GM18508 (cell line): Measurements from ENCODE around the gene PDGFRB.

Experiments
- ATAC-seq: cut with Tn5 transposase; IDR thresholded peaks from one replicate; pipeline ENCODE4 v1.9.1; 2021; ENCODE audit warnings: moderate number of reproducible peaks; ENCODE audit not compliant: insufficient read depth, unreplicated experiment

Gene PDGFRB

DNA sequence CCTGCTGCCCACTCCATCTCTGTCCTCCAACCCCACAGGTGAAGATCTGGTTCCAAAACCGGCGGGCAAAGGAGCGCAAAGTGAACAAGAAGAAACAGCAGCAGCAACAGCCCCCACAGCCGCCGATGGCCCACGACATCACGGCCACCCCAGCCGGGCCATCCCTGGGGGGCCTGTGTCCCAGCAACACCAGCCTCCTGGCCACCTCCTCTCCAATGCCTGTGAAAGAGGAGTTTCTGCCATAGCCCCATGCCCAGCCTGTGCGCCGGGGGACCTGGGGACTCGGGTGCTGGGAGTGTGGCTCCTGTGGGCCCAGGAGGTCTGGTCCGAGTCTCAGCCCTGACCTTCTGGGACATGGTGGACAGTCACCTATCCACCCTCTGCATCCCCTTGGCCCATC lies 27.8 kb upstream of the PDGFRB start:
- ATAC-seq, result no peak

- ATAC-seq, result no peak
Measured at GRCh38 chr5:150182774-150183173, 27.1 kb upstream of the PDGFRB start.

DNA sequence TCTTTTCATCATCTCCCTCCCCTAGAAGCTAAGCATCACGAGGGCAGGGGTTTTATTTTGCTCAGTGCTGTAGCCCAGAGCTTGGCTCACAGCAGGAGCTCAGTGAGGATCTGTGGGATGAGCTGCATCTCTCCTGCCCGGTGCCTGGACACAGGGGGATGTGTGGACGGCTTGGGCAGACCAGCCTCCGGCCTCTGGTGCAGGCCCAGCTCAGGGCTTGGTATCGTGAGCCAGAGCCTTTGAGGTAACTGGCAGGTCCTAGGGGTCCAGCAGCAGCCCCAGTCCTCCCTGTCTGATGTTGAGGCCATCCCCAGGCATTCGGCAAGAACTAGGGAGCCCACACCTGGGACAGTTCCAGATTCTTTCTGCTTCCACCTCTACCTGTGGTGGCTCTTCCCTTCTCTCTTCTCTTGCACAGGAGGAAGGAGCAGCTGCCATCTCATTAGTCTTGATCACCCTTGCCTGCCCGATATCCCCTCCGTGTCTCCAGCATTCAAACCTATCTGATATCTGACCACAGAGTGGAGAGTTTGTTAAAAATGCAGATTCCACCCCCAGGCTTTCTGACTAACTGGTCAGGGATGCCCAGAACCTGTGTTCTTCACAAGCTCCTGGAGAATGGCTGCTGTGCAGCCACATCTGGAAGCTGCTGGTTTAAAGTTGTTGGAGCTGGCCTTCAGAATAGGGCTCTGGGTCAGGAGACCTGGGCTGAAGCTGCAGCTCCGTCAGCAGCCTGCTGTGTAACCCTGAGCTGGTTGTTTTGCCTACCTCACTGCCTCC lies 26.3 kb upstream of the PDGFRB start:
- no peak for ATAC-seq

- ATAC-seq, result no peak
Measured at GRCh38 chr5:150181027-150181426, 25.4 kb upstream of the PDGFRB start.

- ATAC-seq, result no peak
Measured at GRCh38 chr5:150180241-150181026, 24.8 kb upstream of the PDGFRB start.

GRCh38 chr5:150179019-150179620 lies 23.5 kb upstream of the PDGFRB start:
- ATAC-seq, result no peak

DNA sequence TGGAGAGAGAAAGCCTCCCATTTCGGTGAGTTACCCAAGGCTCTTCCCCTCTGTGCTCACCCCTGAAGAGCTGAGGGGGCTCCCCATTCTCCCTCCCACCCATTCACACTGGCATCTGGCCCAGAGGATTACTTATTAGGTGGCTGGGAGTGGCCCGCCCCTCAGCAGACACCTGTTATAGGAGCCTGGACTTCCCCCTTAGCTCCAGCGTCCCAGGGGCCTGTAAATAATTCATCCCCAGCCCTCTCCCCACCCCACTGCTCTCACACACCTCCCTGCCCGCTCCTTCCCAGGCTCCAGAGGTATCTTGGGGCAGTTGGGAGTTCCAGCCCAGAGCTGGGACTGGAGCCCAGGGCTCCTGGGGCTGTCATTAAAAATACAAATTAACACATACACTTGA lies 22.6 kb upstream of the PDGFRB start:
- ATAC-seq, result no peak

DNA sequence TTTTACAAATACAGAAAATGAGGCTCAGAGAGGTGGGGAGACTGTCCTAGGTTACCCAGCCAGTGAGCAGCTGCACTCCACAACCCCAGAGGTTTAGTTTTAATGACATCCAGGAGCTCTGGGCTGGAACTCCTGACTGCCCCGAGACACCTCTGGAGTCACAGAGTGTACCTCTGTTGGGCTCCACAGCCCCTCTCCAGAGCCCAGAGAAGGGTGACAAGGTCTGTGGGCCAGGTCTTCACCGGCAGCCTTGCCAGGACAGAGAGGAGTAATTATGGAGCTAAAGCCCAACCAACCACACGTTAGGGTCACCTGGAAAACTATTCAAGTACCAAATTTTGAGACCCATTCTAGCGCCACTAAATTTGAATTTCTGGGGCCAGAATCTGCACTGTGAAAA lies 22.1 kb upstream of the PDGFRB start:
- no peak for ATAC-seq

DNA sequence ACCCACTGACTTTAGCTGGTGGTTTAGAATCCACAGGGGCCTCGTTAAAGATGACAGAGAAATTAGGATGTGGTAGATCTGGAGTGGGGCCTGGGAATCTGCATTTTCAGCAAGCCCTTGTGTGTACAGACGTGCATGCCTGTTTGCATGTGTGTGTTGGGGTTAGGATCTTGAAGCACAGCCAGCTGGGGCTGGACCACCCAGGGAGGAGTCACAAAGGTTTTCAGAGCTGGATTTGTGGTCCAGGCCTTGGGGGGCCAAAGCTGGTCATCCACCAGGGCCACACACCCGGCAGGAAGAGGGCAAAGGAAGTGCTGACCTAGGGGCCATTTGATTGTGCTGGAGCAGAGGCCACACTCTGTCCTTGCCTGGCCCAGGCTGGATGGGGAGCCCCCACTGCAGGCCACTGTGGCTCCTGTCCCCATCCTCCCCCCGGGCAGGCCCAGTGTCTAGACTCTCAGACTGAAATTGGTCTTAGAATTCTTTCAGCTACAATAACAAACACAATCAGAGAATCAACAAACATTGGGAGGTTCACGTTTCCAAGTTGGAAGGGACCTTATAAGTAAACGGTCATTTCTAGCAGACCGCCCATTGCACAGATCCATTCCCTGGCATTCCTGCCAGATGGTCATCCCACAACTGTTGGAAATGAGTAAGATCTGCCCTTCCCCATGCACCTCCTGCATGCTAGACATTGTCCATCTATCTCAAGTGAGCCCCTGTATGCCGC lies 21.3 kb upstream of the PDGFRB start:
- ATAC-seq, result no peak

DNA sequence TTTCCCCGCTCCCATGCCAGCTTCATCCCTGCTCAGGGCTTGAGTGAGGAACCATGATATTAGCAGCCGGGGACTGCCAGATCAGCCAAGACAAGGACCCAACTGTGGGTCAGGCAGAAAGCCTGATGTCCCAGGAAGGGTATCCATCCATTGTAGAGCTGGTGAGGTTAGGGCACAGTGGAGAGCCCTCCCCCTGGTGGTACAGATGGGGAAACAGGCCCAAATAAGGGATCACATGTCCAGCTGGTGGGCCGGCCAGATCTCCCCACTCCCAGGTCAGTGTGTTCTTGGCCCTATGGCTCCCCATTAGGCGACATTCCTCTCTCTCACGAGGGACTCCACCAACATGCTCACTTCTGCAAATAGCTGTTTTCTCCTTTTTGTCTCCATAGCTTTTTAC lies 19.9 kb upstream of the PDGFRB start:
- no peak for ATAC-seq

- no peak for ATAC-seq
Measured at GRCh38 chr5:150175076-150175475, 19.4 kb upstream of the PDGFRB start.

- no peak for ATAC-seq
Measured at GRCh38 chr5:150174285-150174684, 18.6 kb upstream of the PDGFRB start.

- ATAC-seq, result no peak
Measured at GRCh38 chr5:150173161-150173560, 17.5 kb upstream of the PDGFRB start.

GRCh38 chr5:150172556-150172955 lies 16.9 kb upstream of the PDGFRB start:
- no peak for ATAC-seq

DNA sequence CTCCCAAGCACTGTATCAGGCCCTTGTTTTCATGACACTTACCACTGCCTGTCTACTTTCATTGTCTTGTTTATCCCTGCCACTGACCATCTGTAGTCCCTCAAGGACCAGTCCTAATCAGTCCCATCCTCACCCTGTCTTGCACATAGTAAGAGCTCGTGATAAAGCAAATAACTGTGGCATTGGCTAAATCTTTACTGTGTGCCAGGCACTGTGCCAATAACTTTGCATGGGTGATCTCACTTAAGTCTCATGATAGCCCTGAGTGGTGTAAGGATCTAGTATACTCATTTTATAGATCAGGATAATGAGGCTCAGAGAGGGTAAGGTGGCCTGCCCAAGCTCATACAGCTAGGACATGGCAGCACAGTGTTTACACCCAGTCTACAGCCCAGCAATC lies 16.5 kb upstream of the PDGFRB start:
- ATAC-seq, result no peak

DNA sequence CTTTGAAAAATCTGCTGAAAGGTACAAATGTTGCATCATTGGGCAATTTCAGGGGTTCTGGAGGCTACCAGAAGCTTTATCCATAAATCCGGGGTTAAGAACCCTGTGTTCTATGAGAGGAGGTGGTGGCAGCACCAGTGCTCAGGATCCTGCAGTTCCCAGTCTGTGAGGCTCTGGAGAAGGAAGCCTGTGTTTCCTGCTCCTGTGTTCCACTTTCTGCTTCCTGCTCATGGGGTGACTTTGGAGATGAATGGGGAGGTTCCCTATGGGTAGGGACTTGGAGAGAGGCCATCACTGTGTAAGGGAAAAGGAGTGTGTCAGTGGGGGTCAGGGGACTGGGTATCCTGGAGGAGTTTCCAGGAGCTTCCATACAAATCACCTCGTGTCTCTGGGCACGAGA lies 13.2 kb upstream of the PDGFRB start:
- no peak for ATAC-seq

- ATAC-seq, result no peak
Measured at GRCh38 chr5:150167908-150168307, 12.3 kb upstream of the PDGFRB start.

DNA sequence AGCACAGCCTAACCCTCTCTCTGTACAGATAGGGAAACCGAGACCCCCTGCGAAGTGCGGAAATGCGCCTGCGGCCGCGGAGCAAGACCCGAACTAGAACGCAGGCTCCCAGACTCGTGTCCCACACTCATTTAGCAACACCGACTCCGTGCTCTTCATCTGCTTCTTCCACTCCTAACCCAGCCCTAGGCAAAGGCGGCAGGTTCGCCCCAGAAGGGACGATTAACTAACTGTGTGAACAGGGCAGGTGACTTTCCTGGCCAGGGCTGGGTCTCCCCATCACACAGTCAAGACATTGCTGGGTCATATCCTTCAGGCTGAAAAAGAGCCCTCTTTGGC lies 11.8 kb upstream of the PDGFRB start:
- ATAC-seq, result no peak

DNA sequence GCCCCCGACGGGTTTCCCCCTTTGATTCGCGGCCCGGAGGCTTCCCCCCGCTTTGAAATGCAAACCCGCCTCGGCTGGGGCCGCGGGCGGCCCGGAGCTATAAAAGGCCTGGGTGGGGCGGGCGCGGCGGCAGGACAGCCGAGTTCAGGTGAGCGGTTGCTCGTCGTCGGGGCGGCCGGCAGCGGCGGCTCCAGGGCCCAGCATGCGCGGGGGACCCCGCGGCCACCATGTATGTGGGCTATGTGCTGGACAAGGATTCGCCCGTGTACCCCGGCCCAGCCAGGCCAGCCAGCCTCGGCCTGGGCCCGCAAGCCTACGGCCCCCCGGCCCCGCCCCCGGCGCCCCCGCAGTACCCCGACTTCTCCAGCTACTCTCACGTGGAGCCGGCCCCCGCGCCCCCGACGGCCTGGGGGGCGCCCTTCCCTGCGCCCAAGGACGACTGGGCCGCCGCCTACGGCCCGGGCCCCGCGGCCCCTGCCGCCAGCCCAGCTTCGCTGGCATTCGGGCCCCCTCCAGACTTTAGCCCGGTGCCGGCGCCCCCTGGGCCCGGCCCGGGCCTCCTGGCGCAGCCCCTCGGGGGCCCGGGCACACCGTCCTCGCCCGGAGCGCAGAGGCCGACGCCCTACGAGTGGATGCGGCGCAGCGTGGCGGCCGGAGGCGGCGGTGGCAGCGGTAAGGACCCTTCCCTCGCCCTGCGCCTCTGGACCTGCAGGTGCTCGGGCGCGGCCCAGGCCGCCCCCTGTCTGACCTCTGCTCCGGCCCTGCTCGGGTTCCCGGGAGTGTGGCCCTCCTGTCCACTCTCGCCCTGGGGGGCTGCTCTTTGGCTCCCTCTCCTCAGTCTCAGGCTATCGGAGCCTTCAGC lies 11.2 kb upstream of the PDGFRB start, which contains the start of gene CDX1:
CDX1 (plus strand) TSS at position 129 of the 862 bp plus-strand sequence; CDS start at position 228, 99 bp downstream.
- no peak for ATAC-seq
